Endothelial cell of hepatic sinusoid (primary cell): Measurements from ENCODE around the gene DNAAF1.

Source experiments
- in situ Hi-C: cut with HindIII; loops from 2 replicates; pipeline ENCODE4 v1.10.0; 2017; ENCODE audit warnings: low sequenced_read_pairs

DNAAF1 gene

GRCh38 chr16:84156342-84156784, 11.3 kb downstream of the DNAAF1 start:
- in situ Hi-C loops: no loop called here

- in situ Hi-C loops: no loop called here
Measured at GRCh38 chr16:84159007-84159406, 13.9 kb downstream of the DNAAF1 start.

- in situ Hi-C loops: no loop called here
Measured at GRCh38 chr16:84159800-84160199, 14.7 kb downstream of the DNAAF1 start.

- in situ Hi-C loops: no loop called here
Measured at GRCh38 chr16:84161037-84161436, 15.9 kb downstream of the DNAAF1 start.

- in situ Hi-C loops: no loop called here
Measured at GRCh38 chr16:84161801-84162200, 16.7 kb downstream of the DNAAF1 start.

GRCh38 chr16:84165746-84166145, 20.6 kb downstream of the DNAAF1 start:
- in situ Hi-C loops: no loop called here

GRCh38 chr16:84166796-84167695, 21.9 kb downstream of the DNAAF1 start:
- in situ Hi-C loops: no loop called here

GRCh38 chr16:84169765-84170310, 24.7 kb downstream of the DNAAF1 start:
- in situ Hi-C loops: no loop called here

- in situ Hi-C loops: no loop called here
Measured at GRCh38 chr16:84174396-84174795, 29.3 kb downstream of the DNAAF1 start.

GRCh38 chr16:84175350-84176081, 30.4 kb downstream of the DNAAF1 start:
- in situ Hi-C loops: no loop called here

- in situ Hi-C loops: no loop called here
Measured at GRCh38 chr16:84176192-84177053, 31.3 kb downstream of the DNAAF1 start.

- in situ Hi-C loops: no loop called here
Measured at GRCh38 chr16:84177741-84178073, 32.6 kb downstream of the DNAAF1 start.

GRCh38 chr16:84178146-84178765, 33.1 kb downstream of the DNAAF1 start:
- in situ Hi-C loops: no loop called here

GRCh38 chr16:84178892-84179611, 33.9 kb downstream of the DNAAF1 start:
- in situ Hi-C loops: no loop called here

- in situ Hi-C loops: no loop called here
Measured at GRCh38 chr16:84179612-84180320, 34.7 kb downstream of the DNAAF1 start.

GRCh38 chr16:84180519-84181140, 35.5 kb downstream of the DNAAF1 start:
- in situ Hi-C loops: no loop called here

GRCh38 chr16:84181144-84181915, 36.2 kb downstream of the DNAAF1 start:
- in situ Hi-C loops: no loop called here

- in situ Hi-C loops: no loop called here
Measured at GRCh38 chr16:84182104-84182503, 37.0 kb downstream of the DNAAF1 start.
